Heart right ventricle (tissue), 16 donors: ENCODE data around the gene CCDC15. TPM values are rescaled to one million over a fixed set of nuclear protein-coding genes. Genes with fewer than 3 reads are reported as not detected.
"Not testable (repeated sequence)": the region's sequence is repeated elsewhere in the genome, so short reads cannot be mapped to it uniquely, and the experiment has no call there.

Experiments used
- ATAC-seq, 8 donors: fragments of 200-7000 bp; cut with Tn5 transposase; one replicate each; pipeline ENCODE4 v1.9.1; 2020; ENCODE audit warnings: mild to moderate bottlenecking in 8 of 8, moderate library complexity in 8 of 8, moderate number of reproducible peaks in 1 of 8
- DNase-seq, 2 donors: peaks; one replicate each; pipeline ENCODE4 v3.0.0-alpha.2; 2020
- H3K27ac ChIP-seq, 10 donors: fragments of 200-600 bp; sonication (generic) in 2 of 10; one replicate each; pipeline versions ENCODE4 v1.5.0 to v1.8.0; 2020 to 2022; ENCODE audit warnings: mild to moderate bottlenecking in 3 of 10
- H3K27me3 ChIP-seq, 7 donors: fragments of 200-600 bp; one replicate each; pipeline ENCODE4 v1.8.0; 2021 to 2022; ENCODE audit warnings: mild to moderate bottlenecking in 2 of 7
- H3K36me3 ChIP-seq, 9 donors: fragments of 200-600 bp; sonication (generic) in 1 of 9; one replicate each; pipeline versions ENCODE4 v1.5.0 to v1.8.0; 2020 to 2022; ENCODE audit warnings: mild to moderate bottlenecking in 2 of 9
- H3K4me1 ChIP-seq, 9 donors: fragments of 200-600 bp; sonication (generic) in 1 of 9; one replicate each; pipeline versions ENCODE4 v1.5.0 to v1.8.0; 2020 to 2022; ENCODE audit warnings: mild to moderate bottlenecking in 4 of 9
- H3K4me3 ChIP-seq, 10 donors: fragments of 200-600 bp; sonication (generic) in 2 of 10; one replicate each; pipeline versions ENCODE4 v1.5.0 to v1.8.0; 2020 to 2022; ENCODE audit warnings: mild to moderate bottlenecking in 7 of 10, moderate library complexity in 2 of 10
- H3K9me3 ChIP-seq, 11 donors: fragments of 200-600 bp in 10 of 11; sonication (generic) in 2 of 11; one replicate each; pipeline versions ENCODE4 v1.5.0 to v1.8.0; 2013 to 2022; ENCODE audit warnings: mild to moderate bottlenecking in 2 of 11, control low read depth in 1 of 11, moderate library complexity in 1 of 11
- WGBS, 2 donors: extraction: QIAGEN DNeasy Blood & Tissue Kit; methylation state at CpG; one replicate each; pipeline ENCODE4 v1.1.7; 2013; ENCODE audit warnings: inconsistent platforms in 1 of 2; 5-methylcytosine and 5-hydroxymethylcytosine counted together
- intact Hi-C, 10 donors: fragments of 100-400 bp; cut with DNase I; formaldehyde crosslinking; loops; one replicate each; pipeline versions ENCODE4 v1.11.1 to v1.14.2; 2022
- polyA plus RNA-seq, 2 donors: library from polyadenylated mRNA; stranded (reverse); fragments of 200-250 nt; gene quantifications; one replicate each; pipeline ENCODE4 v1.2.3, GENCODE V29; 2013
- total RNA-seq, 10 donors: library from RNA; stranded (reverse); fragmentation: NEBNext Ultra II Directional in 3 of 10; extraction: Animal tissue kit (Norgen Biotek cat#: 25700) in 3 of 10; gene quantifications; one replicate each; pipeline versions ENCODE4 v1.2.1 to v1.2.4, GENCODE V29; 2021 to 2023
- TF ChIP-seq, protein P1 (sequence below), 9 donors: fragments of 200-600 bp; sonication (generic) in 2 of 9; IDR thresholded peaks; one replicate each; pipeline versions ENCODE4 v1.5.0 to v1.8.0; 2021 to 2022; ENCODE audit warnings: antibody characterized with exemption in 9 of 9, mild to moderate bottlenecking in 5 of 9, moderate library complexity in 1 of 9
- donor health status: Arrhythmogenic right ventricular cardiomyopathy.
- donor health status: ischemic (EF 13 %, LVEDD 7.1; RV severe dilation, severe dysfunction).
- donor health status: healthy with polysubstance abuse.
- donor health status: DM: no; HTN: yes; CAD: no.
- donor health status: DM: no; HTN: no; CAD: no.
- donor health status: ischemic (EF 25% LVEDD 6.9; RV normal size, moderate dysfunction).
- donor health status: ischemic (EF 25% LVEDD 5.7; RV mildly dilated, moderate dysfunction).
- donor health status: healthy.
- donor health status: DM: yes; HTN: yes; CAD: no.
- donor health status: Ischemic cardiomyopathy.
- donor health status: ischemic (EF 35%, LVEDD 5.7; RV mildly dilated, moderate dysfunction).
- donor health status: nonischemic (EF 11% LVEDD 7.7; RV severe dilation, severe dysfunction).
- donor health status: DM: yes; HTN: yes; CAD: no.
- donor health status: PGD.
- donor health status: ischemic (EF 29% LVEDD 5.4; RV normal size, mild dysfunction).
- donor health status: nonischemic (EF 23%, LVEDD 6.1; RV moderate dilation, normal function).

CCDC15 gene
- total and polyA plus RNA-seq, 12 donors: 0.07 to 0.83 (median 0.20) TPM

- Histone ChIP-seq H3K36me3 (no peaks in the 10 kb centered on the region), H3K27me3 (no peaks in the 10 kb centered on the region), H3K4me1 (no peaks in the 10 kb centered on the region), H3K9me3 (peaks cover 0 to 5% (median 0%) of the 10 kb centered on the region in 11 donors), H3K27ac (no peak overlapping the region), H3K4me3 (no peak overlapping the region)
- 86 to 89% methylated on average over 2 of the region's 2 CpGs for WGBS, 2 donors
- ATAC-seq: no peak
- DNase-seq: no peak
- TF ChIP-seq, protein P1, sequence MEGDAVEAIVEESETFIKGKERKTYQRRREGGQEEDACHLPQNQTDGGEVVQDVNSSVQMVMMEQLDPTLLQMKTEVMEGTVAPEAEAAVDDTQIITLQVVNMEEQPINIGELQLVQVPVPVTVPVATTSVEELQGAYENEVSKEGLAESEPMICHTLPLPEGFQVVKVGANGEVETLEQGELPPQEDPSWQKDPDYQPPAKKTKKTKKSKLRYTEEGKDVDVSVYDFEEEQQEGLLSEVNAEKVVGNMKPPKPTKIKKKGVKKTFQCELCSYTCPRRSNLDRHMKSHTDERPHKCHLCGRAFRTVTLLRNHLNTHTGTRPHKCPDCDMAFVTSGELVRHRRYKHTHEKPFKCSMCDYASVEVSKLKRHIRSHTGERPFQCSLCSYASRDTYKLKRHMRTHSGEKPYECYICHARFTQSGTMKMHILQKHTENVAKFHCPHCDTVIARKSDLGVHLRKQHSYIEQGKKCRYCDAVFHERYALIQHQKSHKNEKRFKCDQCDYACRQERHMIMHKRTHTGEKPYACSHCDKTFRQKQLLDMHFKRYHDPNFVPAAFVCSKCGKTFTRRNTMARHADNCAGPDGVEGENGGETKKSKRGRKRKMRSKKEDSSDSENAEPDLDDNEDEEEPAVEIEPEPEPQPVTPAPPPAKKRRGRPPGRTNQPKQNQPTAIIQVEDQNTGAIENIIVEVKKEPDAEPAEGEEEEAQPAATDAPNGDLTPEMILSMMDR (IDR thresholded peaks at IDR 0.05): no peak
- intact Hi-C loops: no loop called here
Observed at GRCh38 chr11:125020342-125020741, 66.3 kb downstream of the CCDC15 start.

DNA sequence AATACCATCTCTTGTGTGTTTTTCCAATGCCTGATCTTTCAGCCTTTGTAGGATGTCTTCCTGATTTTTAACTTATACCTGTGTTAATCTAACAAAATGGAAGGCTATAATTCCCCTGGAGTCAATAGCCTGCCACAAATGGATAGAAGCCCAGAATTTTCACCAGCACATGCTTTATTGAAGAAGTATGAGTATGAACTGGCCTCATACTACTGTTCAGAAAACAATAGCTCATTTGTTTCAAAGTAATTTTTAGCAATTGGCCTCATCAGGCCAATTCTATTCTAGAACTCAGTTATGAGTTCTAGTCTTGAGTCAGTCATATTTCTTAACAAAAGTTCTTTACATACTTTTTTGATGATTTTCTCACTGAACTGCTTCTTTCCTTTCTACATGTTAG is 68.5 kb downstream of the CCDC15 start:
- TF ChIP-seq, protein P1 (IDR thresholded peaks at IDR 0.05): no peak
- ATAC-seq: no peak
- Histone ChIP-seq H3K27ac (no peak overlapping the region), H3K4me3 (no peak overlapping the region), H3K9me3 (peaks cover 0 to 2% (median 0%) of the 10 kb centered on the region in 11 donors), H3K4me1 (no peaks in the 10 kb centered on the region), H3K27me3 (no peaks in the 10 kb centered on the region), H3K36me3 (no peaks in the 10 kb centered on the region)
- intact Hi-C loops: no loop called here
- DNase-seq: no peak

GRCh38 chr11:125025968-125026367 is 72.0 kb downstream of the CCDC15 start:
- Histone ChIP-seq H3K4me3 (no peak overlapping the region), H3K9me3 (peaks cover 0 to 10% (median 4%) of the 10 kb centered on the region in 11 donors), H3K36me3 (no peaks in the 10 kb centered on the region), H3K4me1 (no peaks in the 10 kb centered on the region), H3K27ac (no peak overlapping the region), H3K27me3 (no peaks in the 10 kb centered on the region)
- TF ChIP-seq, protein P1 (IDR thresholded peaks at IDR 0.05): no peak
- ATAC-seq (no peak), DNase-seq (no peak)
- WGBS, 2 donors: 95 to 97% methylated on average over 2 of the region's 2 CpGs
- intact Hi-C loops: no loop called here

DNA sequence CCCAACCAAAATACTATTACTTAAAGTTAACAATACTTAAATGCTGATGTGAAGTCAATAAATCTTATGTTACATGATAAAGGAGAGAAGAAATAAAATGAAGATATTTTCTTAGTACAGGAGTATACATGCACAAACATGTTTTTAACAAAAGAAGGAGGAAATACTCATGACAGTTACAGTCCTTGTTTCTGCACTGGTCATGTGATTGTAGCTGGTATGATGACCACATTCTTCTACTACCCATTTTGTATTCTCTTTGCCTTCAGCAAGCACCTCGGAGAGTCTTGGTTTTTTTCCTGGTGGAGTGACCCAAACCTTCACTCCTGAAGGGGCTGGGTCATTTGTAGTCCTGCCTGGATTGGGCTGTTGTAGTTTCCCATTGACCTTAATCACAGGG is 75.4 kb downstream of the CCDC15 start:
- ATAC-seq, H3K27ac ChIP-seq, H3K4me1 ChIP-seq, H3K4me3 ChIP-seq, intact Hi-C loops, DNase-seq, H3K27me3 ChIP-seq, H3K36me3 ChIP-seq: not testable (repeated sequence)
- 95 to 97% methylated on average over 1 of the region's 1 CpG for WGBS, 2 donors
- H3K9me3 ChIP-seq: peaks cover 0 to 22% (median 5%) of the 10 kb centered on the region in 11 donors

DNA sequence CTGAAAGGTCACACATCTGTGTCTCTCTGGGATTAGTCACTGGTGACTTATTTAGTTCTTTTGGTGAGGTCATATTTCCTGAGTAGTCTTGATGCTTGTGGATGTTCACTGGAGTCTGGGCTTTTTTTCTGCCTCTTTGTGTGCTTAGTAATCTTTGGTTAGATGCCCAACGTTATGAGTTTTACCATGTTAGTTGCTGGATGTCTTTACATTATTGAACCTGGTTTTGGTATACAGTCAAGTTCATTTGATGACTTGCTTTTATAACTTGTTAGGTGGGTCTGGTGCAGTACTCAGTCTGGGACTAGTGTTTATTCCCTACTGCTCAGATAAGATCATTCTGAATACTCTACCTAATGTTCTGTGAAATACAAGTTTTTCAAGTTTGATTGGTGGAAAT is 82.9 kb downstream of the CCDC15 start:
- no peak for ATAC-seq
- H3K36me3 ChIP-seq: peaks cover 0 to 7% (median 0%) of the 10 kb centered on the region in 9 donors
- no peak overlapping the region for H3K4me3 ChIP-seq
- WGBS, 2 donors: 61 to 74% methylated on average over 1 of the region's 1 CpG
- TF ChIP-seq, protein P1 (IDR thresholded peaks at IDR 0.05): no peak
- H3K27me3 ChIP-seq: no peaks in the 10 kb centered on the region
- H3K4me1 ChIP-seq: no peaks in the 10 kb centered on the region
- peaks cover 0 to 27% (median 0%) of the 10 kb centered on the region in 11 donors for H3K9me3 ChIP-seq
- intact Hi-C loops: no loop called here
- no peak overlapping the region for H3K27ac ChIP-seq
- no peak for DNase-seq
